H1 (cell line): ENCODE data around the gene DGKD. TPM values are rescaled to one million over a fixed set of nuclear protein-coding genes. Genes with fewer than 3 reads are reported as not detected.

Experiments used
- CTCF ChIA-PET: fragments of 300-600 bp; sonication (Branson Sonifier 250); formaldehyde crosslinking; loops from one replicate; lab custom pipeline; 2021; ENCODE audit not compliant: partially characterized antibody; lab: Charles Lee
- POLR2A ChIA-PET: fragments of 300-600 bp; sonication (Branson Sonifier 250); formaldehyde crosslinking; loops from one replicate; lab custom pipeline; 2021; ENCODE audit warnings: inconsistent platforms; ENCODE audit not compliant: partially characterized antibody; lab: Charles Lee
- DNase-seq, 2 experiments: peaks; one replicate each; pipeline versions ENCODE4 v3.0.0 to v3.0.0-alpha.2; 2010 to 2022; ENCODE audit warnings: low spot score in 2 of 2, low read depth in 1 of 2, mixed read lengths in 1 of 2
- FAIRE-seq: peaks from 2 replicates; lab custom pipeline; 2011; peaks lifted over from hg19 to GRCh38; lab: Jason Lieb, UNC
- H2AFZ ChIP-seq: 2 replicates; pipeline ENCODE4 v1.8.1; 2012; ENCODE audit warnings: low read length, inconsistent platforms
- H2AK5ac ChIP-seq: 2 replicates; pipeline ENCODE4 v1.6.1; 2013; ENCODE audit warnings: low read depth, low read length
- H2BK120ac ChIP-seq: replicated peaks from 2 replicates; pipeline ENCODE3; 2013; ENCODE audit warnings: low read depth, low read length, inconsistent platforms
- H2BK12ac ChIP-seq: 2 replicates; pipeline ENCODE4 v1.6.1; 2013; ENCODE audit warnings: low read depth, low read length
- H2BK15ac ChIP-seq: 2 replicates; pipeline ENCODE4 v1.6.1; 2013; ENCODE audit warnings: low read length
- H2BK20ac ChIP-seq: 2 replicates; pipeline ENCODE4 v1.6.1; 2013; ENCODE audit warnings: low read length
- H2BK5ac ChIP-seq: 2 replicates; pipeline ENCODE4 v1.6.1; 2013; ENCODE audit warnings: low read depth, low read length
- H3K14ac ChIP-seq: 2 replicates; pipeline ENCODE4 v1.6.1; 2013; ENCODE audit warnings: inconsistent platforms; ENCODE audit not compliant: insufficient read length
- H3K18ac ChIP-seq: 2 replicates; pipeline ENCODE4 v1.6.1; 2013; ENCODE audit warnings: low read length; ENCODE audit errors: extremely low read depth
- H3K23ac ChIP-seq: 2 replicates; pipeline ENCODE4 v1.6.1; 2013; ENCODE audit warnings: inconsistent platforms; ENCODE audit not compliant: insufficient read length
- H3K23me2 ChIP-seq: 2 replicates; pipeline ENCODE4 v1.6.1; 2013; ENCODE audit warnings: low read depth, low read length
- H3K27ac ChIP-seq: 2 replicates; pipeline ENCODE4 v1.6.1; 2011; ENCODE audit warnings: low read depth, low read length, inconsistent platforms
- H3K27me3 ChIP-seq, 4 experiments: replicated peaks in 1 of 4; 1 replicate in 1 of 4; 2 replicates in 3 of 4; pipeline versions ENCODE4 v1.6.1 to v1.8.1; 2011 to 2013; ENCODE audit warnings: low read length in 3 of 4, mild to moderate bottlenecking in 3 of 4, inconsistent platforms in 2 of 4, mixed read lengths in 2 of 4, moderate library complexity in 1 of 4; ENCODE audit not compliant: control insufficient read depth in 3 of 4, insufficient read depth in 3 of 4; ENCODE audit errors: extremely low read depth in 1 of 4
- H3K36me3 ChIP-seq, 4 experiments: 2 replicates each; pipeline versions ENCODE4 v1.6.1 to v1.8.1; 2011 to 2013; ENCODE audit warnings: mild to moderate bottlenecking in 4 of 4, low read length in 3 of 4, moderate library complexity in 2 of 4, control low read depth in 1 of 4, inconsistent platforms in 1 of 4; ENCODE audit not compliant: insufficient read depth in 4 of 4, control insufficient read depth in 2 of 4
- H3K4ac ChIP-seq: replicated peaks from 2 replicates; pipeline ENCODE3; 2013; ENCODE audit warnings: low read length, low read depth, mixed read lengths, inconsistent platforms; ENCODE audit not compliant: insufficient read length
- H3K4me1 ChIP-seq, 4 experiments: replicated peaks in 1 of 4; 1 replicate in 1 of 4; 2 replicates in 3 of 4; pipeline versions ENCODE4 v1.6.1 to v1.8.1; 2011 to 2013; ENCODE audit warnings: low read length in 3 of 4, inconsistent platforms in 2 of 4, mixed read lengths in 1 of 4; ENCODE audit not compliant: insufficient read depth in 4 of 4, control insufficient read depth in 3 of 4
- H3K4me2 ChIP-seq, 2 experiments: 2 replicates each; pipeline versions ENCODE4 v1.6.1 to v1.8.1; 2011 to 2013; ENCODE audit warnings: low read depth in 2 of 2, low read length in 2 of 2, control low read depth in 1 of 2, inconsistent platforms in 1 of 2, mild to moderate bottlenecking in 1 of 2; ENCODE audit not compliant: insufficient read depth in 1 of 2
- H3K4me3 ChIP-seq, 4 experiments: fragments of 200-600, 300-600 bp in 1 of 4; sonication (generic), shearing (Covaris generic), sonication (Bioruptor Twin) in 1 of 4; 2 replicates each; pipeline versions ENCODE4 v1.5.1 to v1.8.1; 2011 to 2016; ENCODE audit warnings: low read length in 4 of 4, low read depth in 3 of 4, control low read depth in 2 of 4, inconsistent platforms in 2 of 4, mild to moderate bottlenecking in 2 of 4, mixed read lengths in 1 of 4, moderate library complexity in 1 of 4; ENCODE audit not compliant: insufficient read depth in 2 of 4; ENCODE audit errors: extremely low read depth in 1 of 4
- H3K56ac ChIP-seq: replicated peaks from 2 replicates; pipeline ENCODE3; 2013; ENCODE audit warnings: low read depth, mild to moderate bottlenecking, mixed read lengths, low read length, inconsistent platforms; ENCODE audit not compliant: insufficient read length
- H3K79me1 ChIP-seq: 2 replicates; pipeline ENCODE4 v1.6.1; 2013; ENCODE audit warnings: low read depth, low read length, control low read depth
- H3K79me2 ChIP-seq, 2 experiments: 2 replicates each; pipeline versions ENCODE4 v1.6.1 to v1.8.1; 2012 to 2013; ENCODE audit warnings: low read length in 2 of 2, mild to moderate bottlenecking in 2 of 2, inconsistent platforms in 1 of 2; ENCODE audit not compliant: insufficient read depth in 2 of 2, control insufficient read depth in 1 of 2
- H3K9ac ChIP-seq, 4 experiments: replicated peaks in 1 of 4; 1 replicate in 1 of 4; 2 replicates in 3 of 4; pipeline versions ENCODE4 v1.6.1 to v1.8.1; 2011 to 2013; ENCODE audit warnings: low read depth in 3 of 4, low read length in 3 of 4, control low read depth in 2 of 4, mild to moderate bottlenecking in 2 of 4, moderate library complexity in 2 of 4, inconsistent platforms in 1 of 4; ENCODE audit errors: extremely low read depth in 1 of 4
- H3K9me3 ChIP-seq, 2 experiments: 2 replicates each; pipeline versions ENCODE4 v1.6.1 to v1.8.1; 2012 to 2013; ENCODE audit warnings: mild to moderate bottlenecking in 2 of 2, moderate library complexity in 2 of 2, control low read depth in 1 of 2, inconsistent platforms in 1 of 2, low read depth in 1 of 2, low read length in 1 of 2, mixed read lengths in 1 of 2; ENCODE audit not compliant: insufficient read depth in 2 of 2
- H4K20me1 ChIP-seq, 2 experiments: replicated peaks in 1 of 2; 2 replicates each; pipeline versions ENCODE3 to v1.8.1; 2011 to 2013; ENCODE audit warnings: inconsistent platforms in 2 of 2, low read length in 2 of 2, mild to moderate bottlenecking in 1 of 2; ENCODE audit not compliant: insufficient read depth in 2 of 2, control insufficient read depth in 1 of 2
- H4K5ac ChIP-seq: 2 replicates; pipeline ENCODE4 v1.6.1; 2013; ENCODE audit warnings: low read length, low read depth, mixed read lengths, inconsistent platforms; ENCODE audit not compliant: insufficient read length
- H4K8ac ChIP-seq: 2 replicates; pipeline ENCODE4 v1.8.0; 2013; ENCODE audit warnings: mild to moderate bottlenecking, moderate library complexity, low read length, inconsistent platforms; ENCODE audit not compliant: insufficient read depth; ENCODE audit errors: extremely low read depth
- H4K91ac ChIP-seq: replicated peaks from 2 replicates; pipeline ENCODE3; 2013; ENCODE audit warnings: low read length, mixed read lengths, inconsistent platforms; ENCODE audit not compliant: insufficient read length
- SP1 ChIP-seq: IDR thresholded peaks from 2 replicates; pipeline ENCODE4 v1.6.1; 2011; ENCODE audit warnings: low read depth, low read length
- WGBS, 2 experiments: shearing (Covaris generic) in 1 of 2; methylation state at CpG; one replicate each; pipeline versions ENCODE4 v1.1.6 to v1.1.7; 2013 to 2015; ENCODE audit warnings: low lambda C conversion rate in 2 of 2, mixed read lengths in 2 of 2, inconsistent platforms in 1 of 2, low coverage in 1 of 2, missing lambda C conversion rate in 1 of 2; ENCODE audit not compliant: insufficient replicate concordance in 2 of 2, insufficient coverage in 1 of 2, insufficient read length in 1 of 2; ENCODE audit errors: extremely low coverage in 1 of 2, missing lambda C conversion rate in 1 of 2; 5-methylcytosine and 5-hydroxymethylcytosine counted together
- polyA plus RNA-seq, 7 experiments: library from polyadenylated mRNA; depleted of rRNA in 3 of 7; stranded (reverse) in 5 of 7; unstranded in 2 of 7; fragments of >200 nt in 5 of 7; fragments of 200-250 nt in 2 of 7; gene quantifications; 1 replicate in 5 of 7; 2 replicates in 1 of 7; 4 replicates in 1 of 7; pipeline versions ENCODE4 v1.2.1 to v1.2.3, GENCODE V29; 2011 to 2013; ENCODE audit warnings: missing spikeins in 2 of 7, mixed read lengths in 2 of 7
- total RNA-seq: library from RNA; stranded (reverse); fragmentation: NEBNext Ultra II Directional; extraction: Animal tissue kit (Norgen Biotek cat#: 25700); gene quantifications from 2 replicates; pipeline ENCODE4 v1.2.1, GENCODE V29; 2021

DGKD gene
- total and polyA plus RNA-seq, 2 of the 8 experiments (the other 6 are each of a cell fraction or from before 2014, with no cell fraction given): 7.7 to 30.9 TPM

- 81% methylated on average over 15 of the region's 15 CpGs; no CpG with 5 or more reads in 1 of the 2 experiments for WGBS, 2 experiments
- FAIRE-seq: no peak
These were observed 5.0 kb upstream of the DGKD start for GRCh38 chr2:233349005-233349998.

More at GRCh38 chr2:233349005-233349998, 5.0 kb upstream of the DGKD start:
- no peak overlapping the region for H4K8ac ChIP-seq
- ChIA-PET CTCF (interaction anchor here (0.7 to 1.3 kb wide), 3 partner anchors 24 to 108 kb away, joined by 4 read pairs; no protein-coding TSS in a partner anchor), POLR2A (no interaction called here)
- no peak overlapping the region for H3K18ac ChIP-seq
- no peaks in the 10 kb centered on the region for H3K79me2 ChIP-seq
- no peak overlapping the region for H2BK120ac ChIP-seq
- peaks cover 0 to 5% (median 4%) of the 10 kb centered on the region in 4 experiments; a peak in 4 of 7 replicates for H3K4me1 ChIP-seq
- no peak for DNase-seq
- H4K20me1 ChIP-seq: no peaks in the 10 kb centered on the region
- no peak overlapping the region for H3K14ac ChIP-seq
- no peak overlapping the region for H4K91ac ChIP-seq
- H2BK5ac ChIP-seq: no peak overlapping the region
- H3K27ac ChIP-seq: no peak overlapping the region
- no peak overlapping the region for H3K4me3 ChIP-seq
- H3K23me2 ChIP-seq: peaks cover 4% of the 10 kb centered on the region
- no peak overlapping the region for H2BK15ac ChIP-seq
- H3K4ac ChIP-seq: no peak overlapping the region
- no peak overlapping the region for H2BK20ac ChIP-seq
- H3K36me3 ChIP-seq: no peaks in the 10 kb centered on the region
- H2BK12ac ChIP-seq: no peak overlapping the region
- H3K79me1 ChIP-seq: no peaks in the 10 kb centered on the region
- peaks cover 0 to 17% (median 9%) of the 10 kb centered on the region in 4 experiments; a peak in 3 of 7 replicates for H3K27me3 ChIP-seq
- no peak overlapping the region for H4K5ac ChIP-seq
- H2AFZ ChIP-seq: no peak overlapping the region
- TF ChIP-seq SP1: no peak
- TF ChIP-seq, all 59 proteins: peak for 0
- no peak overlapping the region for H3K23ac ChIP-seq
- no peak overlapping the region for H2AK5ac ChIP-seq
- H3K56ac ChIP-seq: no peak overlapping the region
- no peak overlapping the region for H3K9ac ChIP-seq
- H3K4me2 ChIP-seq: no peak overlapping the region
- peaks cover 0 to 7% of the 10 kb centered on the region in 2 experiments; a peak in 1 of 4 replicates for H3K9me3 ChIP-seq
